ENCODE data around the gene AMD1. TPM values are rescaled to one million over a fixed set of nuclear protein-coding genes. Genes with fewer than 3 reads are reported as not detected.

AMD1 gene
- total and polyA plus RNA-seq, 10 of the 15 experiments (the other 5 are each of a cell fraction or from before 2014, with no cell fraction given): 58.2 to 116 (median 79.3) TPM

DNA sequence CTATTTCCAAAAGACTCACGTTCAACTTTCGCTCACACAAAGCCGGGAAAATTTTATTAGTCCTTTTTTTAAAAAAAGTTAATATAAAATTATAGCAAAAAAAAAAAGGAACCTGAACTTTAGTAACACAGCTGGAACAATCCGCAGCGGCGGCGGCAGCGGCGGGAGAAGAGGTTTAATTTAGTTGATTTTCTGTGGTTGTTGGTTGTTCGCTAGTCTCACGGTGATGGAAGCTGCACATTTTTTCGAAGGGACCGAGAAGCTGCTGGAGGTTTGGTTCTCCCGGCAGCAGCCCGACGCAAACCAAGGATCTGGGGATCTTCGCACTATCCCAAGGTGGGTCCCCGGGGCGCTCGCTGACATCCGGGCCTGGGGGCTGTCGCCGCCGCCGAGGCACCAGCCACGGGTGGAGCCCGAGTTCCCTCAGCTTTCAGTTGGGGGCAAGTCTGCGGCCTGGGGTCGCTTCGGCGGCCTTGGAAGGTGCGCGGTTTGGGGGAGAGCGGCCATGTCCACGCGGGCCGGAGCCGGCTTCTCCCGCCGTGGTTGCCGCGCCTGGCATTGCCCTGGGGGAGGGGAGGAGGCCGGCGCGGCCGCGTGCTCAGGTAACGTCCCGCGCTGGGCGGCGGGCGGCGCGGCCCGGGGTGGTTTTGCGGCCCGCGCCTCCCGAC, 429 bp downstream of the AMD1 start:
- H4K20me1 ChIP-seq (ENCODE audit: control insufficient read depth, insufficient read depth): peaks cover 8% of the 10 kb centered on the region; the same call in 1 of the 2 replicates
- H3K4me1 ChIP-seq (ENCODE audit: control insufficient read depth, insufficient read depth, low read length): peaks cover 24% of the 10 kb centered on the region
- H3K9me3 ChIP-seq (replicated peaks; ENCODE audit: control insufficient read depth, insufficient read depth, low read length): no peaks in the 10 kb centered on the region
- intact Hi-C loops (cut with micrococcal nuclease; ENCODE audit: unreplicated experiment): loop anchor here (1.0 to 5.0 kb wide), 2 partner anchors 60 to 348 kb away; partner anchors contain the start of gene CDK19
- under 1% methylated on average over 55 of the region's 60 CpGs for WGBS (ENCODE audit: insufficient coverage, insufficient replicate concordance, low lambda C conversion rate, missing lambda C conversion rate)
- SMC1A ChIA-PET (ENCODE audit: uncharacterized antibody, unreplicated experiment): interaction anchor here (0.9 to 3.2 kb wide), 5 partner anchors 10 to 193 kb away, joined by 3 to 36 read pairs (median 9); partner anchors contain the start of gene CDK19
- CTCF ChIA-PET: interaction anchor here (0.7 to 1.9 kb wide), 7 partner anchors 8 to 255 kb away, joined by 3 to 8 read pairs (median 3); partner anchors contain the start of gene CDK19
- in situ Hi-C loops (cut with MboI): loop anchor here (5.0 kb wide), 1 partner anchor 193 kb away; no protein-coding TSS in a partner anchor
- FAIRE-seq: no peak
- no peaks in the 10 kb centered on the region for H3K27me3 ChIP-seq (replicated peaks in 1 of 2; ENCODE audit: control insufficient read depth in 2 of 2, insufficient read depth in 2 of 2, low read length in 1 of 2)
- BruUV-seq (replicated peaks): TSS peak; percentile 79
- H3K27ac ChIP-seq (ENCODE audit: control insufficient read depth, insufficient read depth): peak overlapping the region; percentile 93
- peak overlapping the region; percentile 94 for H3K4me3 ChIP-seq
- H3K9ac ChIP-seq (ENCODE audit: control insufficient read depth, insufficient read depth, low read length): peak overlapping the region; percentile 91
- DNase-seq (ENCODE audit: low read depth, low spot score): no peak
- ATAC-seq: peak; percentile 37
- POLR2A ChIA-PET: interaction anchor here (0.6 to 5.1 kb wide), 16 partner anchors 9 to 345 kb away, joined by 3 to 57 read pairs (median 6); partner anchors contain the start of genes CDK19 and GTF3C6
- no peaks in the 10 kb centered on the region for H3K36me3 ChIP-seq (ENCODE audit: control insufficient read depth in 2 of 2, insufficient read depth in 2 of 2, low read length in 1 of 2)
- RAD21 ChIA-PET (ENCODE audit: unreplicated experiment): interaction anchor here (0.9 to 8.2 kb wide), 12 partner anchors 7 to 285 kb away, joined by 3 to 107 read pairs (median 4); partner anchors contain the start of genes CDK19 and GTF3C6
- H2AFZ ChIP-seq (ENCODE audit: control insufficient read depth, low read depth, low read length): no peak overlapping the region; the same call in 1 of the 2 replicates
- H3K79me2 ChIP-seq (ENCODE audit: control insufficient read depth, insufficient read depth, low read length): peaks cover 65% of the 10 kb centered on the region
- H3K4me2 ChIP-seq (ENCODE audit: control insufficient read depth, insufficient read depth): peak overlapping the region; percentile 95
- no peak for TF ChIP-seq KAT2A (conservative IDR thresholded peaks at IDR 0.05; ENCODE audit: control insufficient read depth, low read depth, low read length)
- TF ChIP-seq, protein P1, sequence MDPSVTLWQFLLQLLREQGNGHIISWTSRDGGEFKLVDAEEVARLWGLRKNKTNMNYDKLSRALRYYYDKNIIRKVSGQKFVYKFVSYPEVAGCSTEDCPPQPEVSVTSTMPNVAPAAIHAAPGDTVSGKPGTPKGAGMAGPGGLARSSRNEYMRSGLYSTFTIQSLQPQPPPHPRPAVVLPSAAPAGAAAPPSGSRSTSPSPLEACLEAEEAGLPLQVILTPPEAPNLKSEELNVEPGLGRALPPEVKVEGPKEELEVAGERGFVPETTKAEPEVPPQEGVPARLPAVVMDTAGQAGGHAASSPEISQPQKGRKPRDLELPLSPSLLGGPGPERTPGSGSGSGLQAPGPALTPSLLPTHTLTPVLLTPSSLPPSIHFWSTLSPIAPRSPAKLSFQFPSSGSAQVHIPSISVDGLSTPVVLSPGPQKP (IDR thresholded peaks at IDR 0.05; ENCODE audit: low read depth, low read length): no peak
- TF ChIP-seq, protein P2, sequence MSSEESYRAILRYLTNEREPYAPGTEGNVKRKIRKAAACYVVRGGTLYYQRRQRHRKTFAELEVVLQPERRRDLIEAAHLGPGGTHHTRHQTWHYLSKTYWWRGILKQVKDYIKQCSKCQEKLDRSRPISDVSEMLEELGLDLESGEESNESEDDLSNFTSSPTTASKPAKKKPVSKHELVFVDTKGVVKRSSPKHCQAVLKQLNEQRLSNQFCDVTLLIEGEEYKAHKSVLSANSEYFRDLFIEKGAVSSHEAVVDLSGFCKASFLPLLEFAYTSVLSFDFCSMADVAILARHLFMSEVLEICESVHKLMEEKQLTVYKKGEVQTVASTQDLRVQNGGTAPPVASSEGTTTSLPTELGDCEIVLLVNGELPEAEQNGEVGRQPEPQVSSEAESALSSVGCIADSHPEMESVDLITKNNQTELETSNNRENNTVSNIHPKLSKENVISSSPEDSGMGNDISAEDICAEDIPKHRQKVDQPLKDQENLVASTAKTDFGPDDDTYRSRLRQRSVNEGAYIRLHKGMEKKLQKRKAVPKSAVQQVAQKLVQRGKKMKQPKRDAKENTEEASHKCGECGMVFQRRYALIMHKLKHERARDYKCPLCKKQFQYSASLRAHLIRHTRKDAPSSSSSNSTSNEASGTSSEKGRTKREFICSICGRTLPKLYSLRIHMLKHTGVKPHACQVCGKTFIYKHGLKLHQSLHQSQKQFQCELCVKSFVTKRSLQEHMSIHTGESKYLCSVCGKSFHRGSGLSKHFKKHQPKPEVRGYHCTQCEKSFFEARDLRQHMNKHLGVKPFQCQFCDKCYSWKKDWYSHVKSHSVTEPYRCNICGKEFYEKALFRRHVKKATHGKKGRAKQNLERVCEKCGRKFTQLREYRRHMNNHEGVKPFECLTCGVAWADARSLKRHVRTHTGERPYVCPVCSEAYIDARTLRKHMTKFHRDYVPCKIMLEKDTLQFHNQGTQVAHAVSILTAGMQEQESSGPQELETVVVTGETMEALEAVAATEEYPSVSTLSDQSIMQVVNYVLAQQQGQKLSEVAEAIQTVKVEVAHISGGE (CRISPR knock-in tag; IDR thresholded peaks at IDR 0.05): no peak
- TF ChIP-seq MTA3 (IDR thresholded peaks at IDR 0.05; ENCODE audit: borderline replicate concordance, low read length): no peak; the same call in 1 of the 2 replicates
- TF ChIP-seq MXI1 (IDR thresholded peaks at IDR 0.05; ENCODE audit: low read depth, low read length): peak; percentile 46; the same call in 1 of the 2 replicates
- TF ChIP-seq SREBF1 (IDR thresholded peaks at IDR 0.05; ENCODE audit: low read length): no peak
- no peak for TF ChIP-seq ZNF622 (IDR thresholded peaks at IDR 0.05)
- TF ChIP-seq ETV6 (conservative IDR thresholded peaks at IDR 0.05 in 1 of 2, IDR thresholded peaks at IDR 0.05 in 1 of 2; ENCODE audit: borderline replicate concordance in 1 of 2, low read depth in 1 of 2): no peak
- TF ChIP-seq POU2F2 (IDR thresholded peaks at IDR 0.05; ENCODE audit: borderline replicate concordance, low read depth, low read length): no peak
- TF ChIP-seq ZNF274 (IDR thresholded peaks at IDR 0.05; ENCODE audit: insufficient read depth, insufficient read length): no peak
- no peak for TF ChIP-seq BMI1 (IDR thresholded peaks at IDR 0.05; ENCODE audit: borderline replicate concordance)
- no peak for TF ChIP-seq ZZZ3 (IDR thresholded peaks at IDR 0.05; ENCODE audit: control insufficient read depth, insufficient read length, low read depth)
- TF ChIP-seq NFYB (IDR thresholded peaks at IDR 0.05; ENCODE audit: insufficient read depth, low read depth, low read length): no peak
- TF ChIP-seq RELA (IDR thresholded peaks at IDR 0.05; ENCODE audit: borderline replicate concordance, partially characterized antibody): no peak
- TF ChIP-seq NR2F1 (conservative IDR thresholded peaks at IDR 0.05): no peak; the same call in 1 of the 2 replicates
- TF ChIP-seq EP300 (IDR thresholded peaks at IDR 0.05; ENCODE audit: borderline replicate concordance in 1 of 2, control insufficient read depth in 1 of 2, low read depth in 2 of 2, low read length in 2 of 2): no peak
- TF ChIP-seq MYC (IDR thresholded peaks at IDR 0.05; ENCODE audit: insufficient read depth, insufficient read length, insufficient replicate concordance, low read length, severe bottlenecking): no peak
- TF ChIP-seq MEF2A (IDR thresholded peaks at IDR 0.05; ENCODE audit: insufficient read depth, low read depth, low read length): no peak

Data from GM12878 (cell line).